ENCODE measurements around the gene MBD3L4.

- TF ChIP-seq SIN3A (IDR thresholded peaks at IDR 0.05; ENCODE audit: borderline replicate concordance, low read depth, low read length) (no peak), ZSCAN29 (CRISPR knock-in tag; conservative IDR thresholded peaks at IDR 0.05) (no peak), KMT2A (CRISPR knock-in tag; IDR thresholded peaks at IDR 0.05) (no peak), ZNF407 (CRISPR knock-in tag; IDR thresholded peaks at IDR 0.05; ENCODE audit: not compliant biosample characterization) (no peak), MIER3 (CRISPR knock-in tag; IDR thresholded peaks at IDR 0.05; ENCODE audit: borderline replicate concordance) (no peak), ZNF598 (CRISPR knock-in tag; IDR thresholded peaks at IDR 0.05; ENCODE audit: borderline replicate concordance) (no peak)
These were observed 52.1 kb downstream of the MBD3L4 start for GRCh38 chr19:6987850-6988249.
